Activated T-helper 1 cell treated with Interleukin-2 at 50 U/mL for 16 hours (primary cell): ENCODE results near the gene CCSER2.

Experiments used
- DNase-seq: peaks from one replicate; pipeline ENCODE4 v3.0.0-alpha.2; 2020; ENCODE audit warnings: low read depth

The CCSER2 gene

DNA sequence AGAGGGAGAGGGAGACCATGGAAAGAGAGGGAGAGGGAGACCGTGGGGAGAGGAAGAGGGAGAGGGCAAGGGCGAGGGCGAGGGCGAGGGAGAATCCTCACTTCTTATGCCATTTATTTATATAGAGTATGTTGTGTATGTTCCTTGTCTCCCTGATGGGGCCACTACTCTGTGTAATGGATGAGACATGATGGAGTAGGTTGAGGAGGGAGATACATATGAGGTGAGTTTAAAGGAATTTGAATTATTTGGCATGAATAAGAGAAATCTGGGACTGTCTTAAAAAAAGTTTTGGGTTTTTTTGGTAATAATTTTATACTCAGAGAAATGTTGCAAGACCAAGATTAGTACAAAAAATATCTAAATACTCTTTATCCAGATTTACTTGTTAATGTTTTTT, 20.1 kb downstream of the CCSER2 start:
- DNase-seq: no peak

DNA sequence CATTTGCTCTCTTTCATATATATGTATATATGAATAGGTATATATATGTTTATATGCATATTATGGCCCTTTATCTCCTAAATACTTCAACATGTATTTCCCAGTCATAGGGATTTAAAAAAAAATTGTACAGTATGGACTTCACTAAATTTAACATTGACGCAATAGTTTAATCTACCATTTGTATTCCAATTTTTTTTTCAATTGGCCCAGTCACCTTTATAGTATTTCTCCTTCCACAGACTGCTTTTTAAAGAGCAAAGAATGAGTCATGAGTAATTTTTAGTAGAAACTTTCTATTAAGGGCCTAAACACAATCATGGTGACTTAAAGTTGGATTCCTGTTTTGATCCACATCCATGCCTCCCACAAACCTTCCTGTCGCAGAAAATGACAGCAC, 20.5 kb downstream of the CCSER2 start:
- DNase-seq: no peak

DNA sequence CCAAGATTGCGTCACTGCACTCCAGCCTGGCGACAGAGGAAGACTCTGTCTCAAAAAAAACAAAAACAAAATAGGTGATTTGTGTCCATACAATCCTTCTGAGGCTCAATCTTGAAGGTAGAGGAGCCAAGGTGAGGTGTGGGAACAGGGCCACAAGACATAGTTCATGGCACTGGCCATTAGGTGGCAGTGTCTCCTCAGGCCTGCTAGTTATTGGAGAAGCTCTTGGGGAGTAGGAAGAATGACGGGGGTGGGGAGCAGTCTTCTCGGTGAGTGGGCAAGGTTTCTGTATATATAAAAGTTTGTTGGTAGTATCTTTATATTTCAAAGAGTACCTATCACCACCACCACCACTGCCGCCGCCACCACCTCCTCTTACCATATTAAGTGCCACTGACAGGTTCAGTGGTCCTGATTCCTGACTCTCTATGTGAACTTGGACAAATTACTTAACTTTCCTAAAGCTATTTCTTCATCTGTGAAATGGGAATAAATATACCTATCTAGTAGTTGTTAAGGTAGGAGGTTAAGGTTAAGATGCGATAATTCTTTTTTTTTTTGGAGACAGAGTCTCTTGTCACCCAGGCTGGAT, 24.0 kb downstream of the CCSER2 start:
- peak; percentile 21 for DNase-seq

DNA sequence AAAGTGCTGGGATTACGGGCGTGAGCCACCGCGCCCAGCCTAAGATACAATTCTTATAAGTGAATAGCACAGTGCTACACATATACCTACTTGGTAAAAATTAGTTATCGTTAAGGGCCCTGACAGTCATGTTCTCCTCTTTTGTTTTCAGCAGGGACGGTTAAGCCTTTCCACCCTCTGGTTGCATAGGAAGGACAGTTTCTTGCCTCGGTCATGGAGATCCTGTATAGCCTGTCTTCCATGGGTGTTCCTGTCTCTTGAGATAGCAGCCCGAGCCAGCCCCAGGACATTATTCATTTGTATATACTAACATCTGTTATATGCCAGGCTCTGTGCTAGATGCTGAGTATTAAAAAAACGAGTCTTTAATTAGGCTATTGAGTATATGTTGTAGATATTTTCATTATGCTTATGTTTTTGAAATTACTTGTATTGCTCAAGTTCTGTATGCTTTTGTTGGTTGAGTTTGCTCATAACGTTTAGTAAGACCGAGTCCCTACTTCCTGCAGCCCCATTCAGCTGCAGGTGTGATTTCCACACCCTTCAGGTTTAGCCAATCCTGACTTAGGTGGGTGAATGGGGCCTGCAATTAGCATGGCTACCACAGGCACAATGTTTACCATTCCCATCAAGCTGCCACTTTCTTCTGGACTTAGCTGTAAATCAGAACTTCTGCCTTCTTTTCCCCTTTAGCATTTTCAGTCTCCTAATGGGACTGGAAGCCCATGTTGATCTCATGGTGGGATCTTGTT, 24.8 kb downstream of the CCSER2 start:
- no peak for DNase-seq

DNA sequence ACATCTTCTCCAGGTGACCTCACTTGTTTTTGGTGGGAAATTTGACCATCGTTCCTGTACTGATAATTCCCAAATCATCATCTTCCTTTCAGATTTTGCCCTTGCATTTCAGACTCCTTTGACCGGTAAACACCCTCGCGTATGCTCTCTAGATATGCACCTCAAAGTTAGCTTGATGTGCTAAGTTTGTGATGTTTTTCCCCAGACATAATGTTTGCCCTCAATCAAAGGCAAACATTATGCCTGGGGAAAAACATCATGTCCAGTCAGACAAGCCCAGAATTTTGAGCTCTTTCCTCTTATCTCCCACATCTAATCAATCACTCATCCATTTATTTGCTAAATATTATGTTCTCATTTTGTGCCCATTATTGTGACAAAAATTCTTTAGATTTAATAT, 26.2 kb downstream of the CCSER2 start:
- no peak for DNase-seq

DNA sequence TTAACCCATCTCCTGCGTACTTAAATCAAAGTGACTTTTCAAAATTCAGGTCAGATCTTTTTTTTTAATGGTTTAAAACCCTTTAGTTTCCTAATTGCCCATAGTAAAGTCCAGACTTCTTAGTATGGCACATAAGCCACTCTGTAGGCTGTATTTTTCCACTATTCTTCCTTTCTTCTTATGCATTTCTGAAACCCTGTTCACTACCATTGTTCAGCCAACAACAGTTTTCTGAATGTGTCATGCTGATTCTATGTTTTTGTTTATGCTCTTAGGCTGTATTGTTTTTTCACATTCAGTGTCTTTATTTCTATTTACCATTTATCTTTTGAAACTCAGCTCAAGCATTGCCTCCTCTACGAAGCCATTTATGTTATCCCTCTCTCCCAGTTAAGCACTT, 26.7 kb downstream of the CCSER2 start:
- no peak for DNase-seq

DNA sequence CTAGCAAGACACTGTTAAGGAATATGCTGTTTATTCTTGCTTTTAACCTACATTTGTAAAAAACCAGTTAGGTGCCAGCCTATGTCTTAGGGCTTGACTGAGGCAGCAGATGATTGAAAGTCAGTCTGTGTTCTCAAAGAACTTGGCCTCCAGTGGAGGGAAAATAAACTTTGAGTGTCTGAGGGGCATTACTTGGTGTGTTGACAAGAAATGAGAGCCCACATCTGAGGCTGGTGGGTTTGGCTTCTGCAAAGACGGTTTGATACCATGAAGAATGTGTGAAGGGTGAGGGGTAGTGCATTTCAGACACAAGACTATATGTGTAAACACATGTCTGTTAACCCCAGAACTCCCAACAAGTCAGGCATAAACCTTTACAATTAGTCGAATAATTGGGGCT, 28.5 kb downstream of the CCSER2 start:
- no peak for DNase-seq

DNA sequence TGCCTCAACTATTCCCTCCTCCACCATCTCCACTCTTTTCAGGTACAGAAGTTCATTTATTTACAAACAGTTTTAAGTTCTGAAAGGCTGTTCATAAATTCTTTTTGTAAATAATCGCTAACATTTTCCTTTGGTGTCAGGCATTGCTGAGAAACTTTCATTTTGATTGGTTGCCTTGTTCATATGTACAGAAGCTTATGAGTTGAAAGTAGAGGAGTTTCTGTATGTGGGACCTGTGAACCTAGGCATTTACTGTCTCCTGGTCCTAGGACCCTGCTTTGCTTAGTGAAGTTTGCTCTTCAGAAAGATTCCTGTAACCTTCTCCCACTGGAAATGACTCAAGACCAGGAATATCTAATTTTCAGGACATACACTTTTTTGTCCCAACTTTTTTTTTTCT, 30.4 kb downstream of the CCSER2 start:
- DNase-seq: no peak

DNA sequence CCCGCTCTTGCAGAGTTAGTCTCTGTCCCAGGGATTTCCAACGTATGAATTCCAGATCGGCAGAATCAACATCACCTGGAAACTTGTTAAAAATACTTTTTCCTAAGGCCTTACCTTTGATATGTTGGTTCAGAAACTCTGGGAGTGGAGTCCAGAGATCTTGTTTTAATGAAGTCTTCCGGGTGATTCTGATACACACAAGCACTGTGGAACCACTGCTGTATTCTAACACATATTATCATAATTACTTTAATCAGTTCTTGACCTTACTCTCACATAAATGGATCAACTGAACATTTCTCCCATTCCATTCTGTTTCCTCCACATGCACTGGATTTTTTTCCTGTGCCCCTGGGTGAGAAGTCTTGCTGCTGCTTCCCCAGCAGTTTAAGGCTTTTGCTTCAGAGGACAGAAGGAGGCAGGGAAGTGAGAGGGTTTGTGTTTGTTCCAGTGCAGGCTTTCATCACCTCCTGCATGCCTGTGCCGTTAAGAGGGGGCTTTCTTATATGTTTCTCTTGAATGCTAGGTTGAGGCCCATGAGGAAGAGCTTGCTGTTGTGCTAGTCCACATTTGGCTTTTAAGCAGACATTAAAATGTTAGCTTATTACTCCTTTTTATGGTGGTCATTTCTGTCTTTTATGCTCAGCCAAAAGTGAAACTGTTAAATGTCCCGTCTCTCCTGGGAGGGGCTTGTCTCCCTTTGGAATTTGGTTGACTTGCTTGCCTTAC, 32.4 kb downstream of the CCSER2 start:
- no peak for DNase-seq

DNA sequence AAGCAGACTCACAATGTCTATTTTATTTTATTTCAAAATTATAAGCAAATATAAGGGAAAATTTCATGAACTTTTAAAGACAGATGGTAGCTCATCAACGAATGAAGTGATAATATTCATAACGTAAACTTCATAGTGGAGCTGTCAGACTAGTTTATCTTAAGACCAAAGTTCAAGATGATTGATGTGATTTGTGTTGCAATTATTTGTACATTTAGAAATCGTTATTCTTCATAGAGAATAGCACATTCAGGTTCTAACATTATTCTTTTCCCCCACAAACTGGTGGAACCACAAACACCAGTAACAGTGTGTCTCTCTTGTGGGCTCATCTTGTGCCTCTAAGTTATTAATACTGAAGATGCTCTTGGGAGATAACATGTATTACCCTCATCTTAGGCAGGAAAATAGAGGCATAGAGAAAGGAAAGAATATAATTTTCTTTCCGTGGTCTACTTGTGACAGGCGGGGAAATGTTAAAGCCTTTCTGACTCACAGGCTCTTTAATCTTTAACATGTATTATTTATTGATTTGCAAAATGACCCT, 37.0 kb downstream of the CCSER2 start:
- DNase-seq: no peak

DNA sequence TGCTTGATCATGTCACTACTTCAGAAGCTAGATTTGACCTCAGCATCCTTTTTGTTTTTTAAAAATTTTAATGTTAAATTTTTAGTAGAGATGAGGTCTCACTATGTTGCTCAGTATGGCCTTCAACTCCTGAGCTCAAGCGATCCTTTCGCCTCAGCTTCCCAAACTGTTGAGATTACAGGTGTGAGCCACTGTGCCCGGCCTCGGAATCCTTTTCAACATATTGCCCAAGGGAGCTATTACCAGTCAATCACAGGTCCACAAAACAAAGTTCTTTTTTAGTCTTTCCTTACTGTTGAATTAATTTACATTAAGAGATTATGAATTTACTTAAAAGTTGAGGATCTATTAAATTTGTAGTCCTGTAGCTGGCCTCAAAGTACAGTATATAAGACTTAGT, 37.7 kb downstream of the CCSER2 start:
- no peak for DNase-seq

DNA sequence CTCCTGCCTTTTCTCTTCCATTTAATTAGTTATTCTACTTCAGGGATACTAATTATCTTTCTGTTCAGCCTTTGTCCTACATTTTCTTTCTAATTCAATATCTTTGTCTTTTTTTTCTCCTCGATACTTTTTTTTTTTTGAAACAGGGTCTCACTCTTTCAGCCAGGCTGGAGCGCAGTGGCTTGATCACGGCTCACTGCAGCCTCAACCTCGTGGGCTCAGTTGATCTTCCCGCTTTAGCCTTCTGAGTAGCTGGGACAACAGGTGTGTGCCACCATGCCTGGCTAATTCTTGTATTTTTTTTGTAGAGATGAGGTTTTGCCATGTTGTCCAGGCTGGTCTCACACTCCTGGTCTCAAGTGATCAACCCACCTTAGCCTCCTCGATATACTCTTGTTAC, 38.9 kb downstream of the CCSER2 start:
- DNase-seq: no peak

DNA sequence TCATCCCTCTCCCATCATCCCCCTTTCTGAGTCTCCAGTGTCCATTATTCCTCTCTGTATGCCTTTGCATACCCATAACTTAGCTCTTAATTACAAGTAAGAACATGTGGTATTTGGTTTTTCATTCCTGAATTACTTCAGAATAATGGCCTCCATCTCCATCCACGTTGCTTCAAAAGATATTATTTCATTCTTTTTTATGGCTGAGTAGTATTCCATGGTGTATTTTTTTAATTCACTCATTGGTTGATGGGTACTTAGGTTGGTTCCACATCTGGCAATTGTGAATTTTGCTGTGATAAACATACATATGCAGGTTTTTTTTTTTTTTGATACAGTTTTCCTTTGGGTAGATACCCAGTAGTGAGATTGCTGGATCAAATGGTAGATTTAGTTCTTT, 40.4 kb downstream of the CCSER2 start:
- DNase-seq: no peak

DNA sequence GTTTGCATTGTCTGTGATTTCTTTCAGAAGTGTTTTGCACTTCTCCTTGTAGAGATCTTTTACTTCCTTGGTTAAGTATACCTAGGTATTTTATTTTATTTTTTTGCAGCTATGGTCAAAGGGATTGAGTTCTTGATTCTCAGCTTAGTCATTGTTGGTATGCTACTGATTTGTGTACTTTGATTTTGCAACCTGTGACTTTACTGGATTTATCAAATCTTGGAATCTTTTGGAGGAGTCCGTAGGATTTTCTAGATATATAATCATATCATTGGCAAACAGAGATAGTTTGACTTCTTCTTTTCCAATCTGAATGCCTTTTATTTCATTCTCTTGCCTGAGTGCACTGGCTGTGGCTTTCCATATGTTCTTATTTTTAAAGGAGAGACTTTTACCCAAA, 41.9 kb downstream of the CCSER2 start:
- DNase-seq: no peak

DNA sequence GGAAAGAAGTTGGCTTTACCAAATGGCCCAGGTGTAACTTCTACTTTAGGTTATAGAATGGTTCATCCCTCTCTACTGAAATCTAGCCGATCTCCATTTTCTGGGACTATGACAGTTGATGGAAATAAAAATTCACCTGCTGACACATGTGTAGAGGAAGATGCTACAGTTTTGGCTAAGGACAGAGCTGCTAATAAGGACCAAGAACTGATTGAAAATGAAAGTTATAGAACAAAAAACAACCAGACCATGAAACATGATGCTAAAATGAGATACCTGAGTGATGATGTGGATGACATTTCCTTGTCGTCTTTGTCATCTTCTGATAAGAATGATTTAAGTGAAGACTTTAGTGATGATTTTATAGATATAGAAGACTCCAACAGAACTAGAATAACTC, 43.6 kb downstream of the CCSER2 start:
- DNase-seq: no peak

DNA sequence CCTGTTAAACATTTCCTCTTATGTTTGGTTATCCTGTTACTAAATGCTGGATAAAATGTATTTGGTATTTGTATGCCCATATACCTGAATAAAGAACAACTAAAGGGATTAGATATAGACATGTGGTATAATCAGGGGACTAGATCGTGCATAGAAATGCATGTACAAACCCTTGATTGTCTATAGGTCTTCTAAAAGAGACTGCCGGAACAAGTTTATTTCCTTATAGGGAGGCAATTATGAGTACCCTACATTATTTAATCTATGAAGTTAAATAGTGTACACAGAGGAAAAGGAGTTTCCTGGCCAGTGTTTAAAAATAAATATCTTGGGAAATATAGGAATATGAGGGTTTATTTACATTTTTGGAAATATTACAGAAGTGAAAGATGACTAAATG, 44.6 kb downstream of the CCSER2 start:
- no peak for DNase-seq

DNA sequence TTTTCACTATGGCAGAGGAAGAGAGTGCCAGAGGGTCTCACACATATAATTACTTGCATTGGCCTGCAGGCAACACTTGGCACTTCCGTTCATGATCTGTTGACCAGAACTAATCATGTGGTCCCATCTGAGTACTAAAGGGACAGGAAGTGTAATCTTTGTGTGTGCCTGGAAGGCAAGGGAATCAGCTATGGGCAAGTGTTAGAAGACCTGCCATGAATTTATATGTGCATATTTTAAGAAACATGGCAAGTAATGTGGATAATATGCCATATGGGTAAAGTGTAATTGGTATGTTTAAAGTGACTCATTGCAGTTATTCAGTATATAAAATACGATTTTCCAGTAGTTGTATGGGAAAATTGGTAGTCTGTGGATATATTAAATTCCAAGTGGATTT, 46.1 kb downstream of the CCSER2 start:
- no peak for DNase-seq

DNA sequence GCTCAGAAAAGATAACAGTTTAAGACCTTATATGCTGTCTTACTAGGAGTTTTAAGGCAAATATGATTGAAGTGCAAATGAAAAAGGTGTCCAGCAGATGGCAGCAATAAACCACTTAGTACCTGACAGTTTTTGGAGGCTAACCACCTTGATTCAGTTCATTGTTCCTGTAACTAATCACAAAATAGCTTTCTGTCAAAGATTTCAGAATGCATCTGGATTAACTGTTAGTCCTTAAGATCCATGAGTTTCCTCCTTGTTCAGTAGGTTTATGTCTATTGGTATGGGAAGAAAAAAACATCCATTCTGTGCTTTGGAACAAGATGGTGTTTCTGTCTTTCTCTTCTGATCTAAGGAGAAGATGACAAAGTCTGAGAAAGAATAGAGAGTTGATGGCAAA, 46.6 kb downstream of the CCSER2 start:
- no peak for DNase-seq

DNA sequence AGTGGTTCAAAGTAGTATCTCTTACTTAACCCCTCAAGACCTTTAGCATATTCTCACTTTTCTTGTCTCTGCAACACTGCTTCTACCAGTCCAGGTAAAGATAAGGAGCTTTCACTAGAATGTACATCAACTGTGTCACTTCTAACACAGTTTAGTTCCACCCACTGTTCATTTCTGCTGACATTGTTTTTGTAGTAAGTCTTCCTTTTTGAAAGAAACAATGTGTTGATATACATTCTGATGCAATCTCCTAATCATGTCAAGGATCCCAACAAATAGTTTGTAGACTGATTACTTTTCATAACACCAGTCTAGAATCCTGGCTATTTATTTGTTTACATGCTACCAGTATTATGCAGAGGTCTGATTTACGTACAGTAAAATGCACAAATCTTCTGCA, 47.5 kb downstream of the CCSER2 start:
- DNase-seq: no peak

DNA sequence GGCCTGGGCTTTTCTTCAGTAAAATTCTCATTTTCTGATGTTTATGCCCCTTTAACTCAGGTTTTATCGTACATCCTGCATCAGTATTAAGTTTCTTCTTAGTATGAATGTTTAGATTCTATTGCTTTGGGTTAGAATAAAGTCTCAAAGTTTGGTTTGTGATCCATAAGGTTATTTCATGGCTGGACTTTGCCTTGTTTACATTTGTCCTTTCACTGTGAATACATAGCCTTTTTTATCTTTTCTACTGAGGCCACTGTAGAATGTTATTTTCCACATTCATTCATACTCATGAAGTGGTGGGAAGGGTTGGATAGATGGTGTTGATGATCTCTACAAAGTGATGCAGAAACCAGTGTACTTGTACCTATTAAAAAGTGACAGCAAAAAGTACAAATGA, 59.8 kb downstream of the CCSER2 start:
- no peak for DNase-seq

DNA sequence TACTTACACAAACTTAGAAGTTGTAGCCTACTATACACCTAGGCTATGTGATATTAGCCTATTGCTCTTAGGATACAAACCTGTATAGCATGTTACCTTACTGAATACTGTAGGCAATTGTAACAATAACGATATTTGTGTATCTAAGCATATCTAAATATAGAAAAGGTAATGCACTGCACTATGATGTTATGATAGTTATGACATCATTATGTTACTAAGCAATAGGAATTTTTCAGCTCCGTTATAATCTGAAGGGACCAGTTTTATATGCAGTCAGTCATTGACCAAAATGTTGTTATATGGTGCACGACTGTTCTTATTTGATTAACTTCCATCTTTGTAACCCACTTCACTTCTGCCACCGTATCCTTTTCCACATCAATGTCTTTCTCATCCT, 62.0 kb downstream of the CCSER2 start:
- DNase-seq: no peak

DNA sequence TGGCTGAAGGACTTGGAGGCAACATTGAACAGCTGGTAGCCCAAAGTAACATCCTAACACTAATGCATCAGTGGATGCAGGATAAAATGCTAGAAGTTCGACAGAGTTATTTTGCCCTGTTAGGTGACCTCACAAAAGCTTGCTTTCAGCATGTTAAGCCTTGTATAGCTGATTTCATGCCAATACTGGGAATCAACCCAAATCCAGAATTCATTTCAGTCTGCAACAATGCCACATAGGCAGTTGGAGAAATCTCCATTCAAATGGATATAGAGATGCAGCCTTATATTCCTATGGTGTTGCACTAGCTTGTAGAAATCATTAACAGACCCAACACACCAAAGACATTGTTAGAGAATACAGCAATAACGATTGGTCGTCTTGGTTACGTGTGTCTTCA, 62.9 kb downstream of the CCSER2 start:
- DNase-seq: no peak

DNA sequence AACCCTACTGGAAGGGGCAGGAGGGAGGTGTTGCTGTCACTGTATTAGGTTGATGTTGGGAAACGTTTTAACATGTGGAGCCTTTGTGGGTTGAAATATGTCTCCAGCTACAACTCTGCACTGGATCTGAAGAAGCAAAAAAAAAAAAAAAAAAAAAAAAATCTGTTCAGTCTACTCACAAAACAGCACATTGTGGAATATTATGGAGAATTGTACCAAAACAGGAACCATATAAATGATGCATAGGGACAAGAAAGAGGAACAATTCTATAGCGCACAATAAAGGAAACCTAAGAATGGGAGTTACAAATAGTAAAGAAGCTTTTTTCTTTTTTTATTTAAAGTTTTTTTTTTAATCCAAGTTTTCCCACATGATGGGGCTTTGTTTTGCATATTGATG, 63.8 kb downstream of the CCSER2 start:
- DNase-seq: no peak
